ENCODE measurements around the gene RNF223.

RNF223 gene

GRCh38 chr1:1039145-1039910, 34.8 kb downstream of the RNF223 start:
- Histone ChIP-seq H3K79me2 (ENCODE audit: insufficient read depth, low read length) (no peaks in the 10 kb centered on the region), H3F3A (ENCODE audit: insufficient read depth, low read length) (no peaks in the 10 kb centered on the region), H3K4me3 (ENCODE audit: low read depth, low read length, poor library complexity, severe bottlenecking) (no peak overlapping the region), H3K9me2 (ENCODE audit: low read depth, low read length) (no peaks in the 10 kb centered on the region), H3K9ac (ENCODE audit: low read length) (no peak overlapping the region), H3K27me3 (ENCODE audit: insufficient read depth, low read length) (peaks cover 12% of the 10 kb centered on the region; the same call in 1 of the 2 replicates), H3K9me3 (ENCODE audit: low read length) (no peaks in the 10 kb centered on the region), H3K4me2 (ENCODE audit: low read length) (no peak overlapping the region), H4K20me1 (ENCODE audit: insufficient read depth, low read length) (no peaks in the 10 kb centered on the region), H3K4me1 (ENCODE audit: insufficient read depth, low read length, severe bottlenecking) (no peaks in the 10 kb centered on the region), H3K36me3 (ENCODE audit: insufficient read depth, low read length) (no peaks in the 10 kb centered on the region), H3K27ac (ENCODE audit: low read depth, low read length, poor library complexity, severe bottlenecking) (no peak overlapping the region), H2AFZ (ENCODE audit: low read length) (no peak overlapping the region)
- TF ChIP-seq CTCF (IDR thresholded peaks at IDR 0.05; ENCODE audit: low read length) (no peak), EZH2 (IDR thresholded peaks at IDR 0.05; ENCODE audit: borderline replicate concordance, low read length) (no peak)

GRCh38 chr1:1038694-1039093, 35.4 kb downstream of the RNF223 start:
- Histone ChIP-seq H2AFZ (ENCODE audit: low read length) (no peak overlapping the region), H3K9ac (ENCODE audit: low read length) (no peak overlapping the region), H3K27ac (ENCODE audit: low read depth, low read length, poor library complexity, severe bottlenecking) (no peak overlapping the region), H3K9me3 (ENCODE audit: low read length) (no peaks in the 10 kb centered on the region), H3K4me2 (ENCODE audit: low read length) (no peak overlapping the region), H3F3A (ENCODE audit: insufficient read depth, low read length) (no peaks in the 10 kb centered on the region), H3K9me2 (ENCODE audit: low read depth, low read length) (no peaks in the 10 kb centered on the region), H3K79me2 (ENCODE audit: insufficient read depth, low read length) (no peaks in the 10 kb centered on the region), H3K36me3 (ENCODE audit: insufficient read depth, low read length) (no peaks in the 10 kb centered on the region), H3K27me3 (ENCODE audit: insufficient read depth, low read length) (peaks cover 12% of the 10 kb centered on the region; the same call in 1 of the 2 replicates), H3K4me1 (ENCODE audit: insufficient read depth, low read length, severe bottlenecking) (no peaks in the 10 kb centered on the region), H4K20me1 (ENCODE audit: insufficient read depth, low read length) (no peaks in the 10 kb centered on the region), H3K4me3 (ENCODE audit: low read depth, low read length, poor library complexity, severe bottlenecking) (no peak overlapping the region)
- TF ChIP-seq EZH2 (IDR thresholded peaks at IDR 0.05; ENCODE audit: borderline replicate concordance, low read length) (no peak), CTCF (IDR thresholded peaks at IDR 0.05; ENCODE audit: low read length) (no peak)

GRCh38 chr1:1037366-1038327, 36.5 kb downstream of the RNF223 start:
- H3K4me3 ChIP-seq (ENCODE audit: low read depth, low read length, poor library complexity, severe bottlenecking): no peak overlapping the region
- peaks cover 3% of the 10 kb centered on the region for H3K4me1 ChIP-seq (ENCODE audit: insufficient read depth, low read length, severe bottlenecking)
- H3K9me2 ChIP-seq (ENCODE audit: low read depth, low read length): no peaks in the 10 kb centered on the region
- H3K27me3 ChIP-seq (ENCODE audit: insufficient read depth, low read length): peaks cover 12% of the 10 kb centered on the region; the same call in 1 of the 2 replicates
- no peaks in the 10 kb centered on the region for H3K79me2 ChIP-seq (ENCODE audit: insufficient read depth, low read length)
- H2AFZ ChIP-seq (ENCODE audit: low read length): no peak overlapping the region
- H3K27ac ChIP-seq (ENCODE audit: low read depth, low read length, poor library complexity, severe bottlenecking): no peak overlapping the region
- no peak overlapping the region for H3K9ac ChIP-seq (ENCODE audit: low read length)
- no peaks in the 10 kb centered on the region for H4K20me1 ChIP-seq (ENCODE audit: insufficient read depth, low read length)
- no peak overlapping the region for H3K4me2 ChIP-seq (ENCODE audit: low read length)
- H3K36me3 ChIP-seq (ENCODE audit: insufficient read depth, low read length): no peaks in the 10 kb centered on the region
- TF ChIP-seq EZH2 (IDR thresholded peaks at IDR 0.05; ENCODE audit: borderline replicate concordance, low read length): no peak
- TF ChIP-seq CTCF (IDR thresholded peaks at IDR 0.05; ENCODE audit: low read length): no peak
- H3F3A ChIP-seq (ENCODE audit: insufficient read depth, low read length): no peaks in the 10 kb centered on the region
- H3K9me3 ChIP-seq (ENCODE audit: low read length): no peaks in the 10 kb centered on the region

Data from OCI-LY1 (cell line).